ENCODE results near the gene MPHOSPH9. TPM values are rescaled to one million over a fixed set of nuclear protein-coding genes. Genes with fewer than 3 reads are reported as not detected.

The MPHOSPH9 gene
- total RNA-seq, 3 donors from 2014 or later = 35.9 to 42.3 (median 37.5) TPM

DNA sequence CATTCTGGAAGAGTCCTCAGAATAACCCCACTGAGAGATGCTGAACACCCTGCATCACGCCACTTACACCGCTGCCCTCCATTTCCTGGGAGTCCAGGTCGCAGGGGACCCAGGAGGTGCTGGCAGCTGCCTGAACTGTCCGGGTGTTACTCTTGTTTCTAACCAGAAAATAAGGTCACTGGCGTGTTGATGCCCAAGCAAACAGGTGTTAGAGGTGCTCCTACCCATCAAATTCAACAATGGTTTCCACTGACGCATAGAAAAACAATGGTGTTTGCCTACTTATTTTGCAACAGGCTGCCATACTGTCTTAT, 105.8 kb downstream of the MPHOSPH9 start:
- no peak for ATAC-seq
- Mint-ChIP-seq H3K4me1 (ENCODE audit: low read depth) (peaks cover 37% of the 10 kb centered on the region), H3K9me3 (no peaks in the 10 kb centered on the region), H3K36me3 (ENCODE audit: insufficient read depth) (peaks cover 1% of the 10 kb centered on the region), H3K4me3 (no peak overlapping the region), H3K27me3 (ENCODE audit: low read depth) (no peaks in the 10 kb centered on the region)
- DNase-seq = no peak

DNA sequence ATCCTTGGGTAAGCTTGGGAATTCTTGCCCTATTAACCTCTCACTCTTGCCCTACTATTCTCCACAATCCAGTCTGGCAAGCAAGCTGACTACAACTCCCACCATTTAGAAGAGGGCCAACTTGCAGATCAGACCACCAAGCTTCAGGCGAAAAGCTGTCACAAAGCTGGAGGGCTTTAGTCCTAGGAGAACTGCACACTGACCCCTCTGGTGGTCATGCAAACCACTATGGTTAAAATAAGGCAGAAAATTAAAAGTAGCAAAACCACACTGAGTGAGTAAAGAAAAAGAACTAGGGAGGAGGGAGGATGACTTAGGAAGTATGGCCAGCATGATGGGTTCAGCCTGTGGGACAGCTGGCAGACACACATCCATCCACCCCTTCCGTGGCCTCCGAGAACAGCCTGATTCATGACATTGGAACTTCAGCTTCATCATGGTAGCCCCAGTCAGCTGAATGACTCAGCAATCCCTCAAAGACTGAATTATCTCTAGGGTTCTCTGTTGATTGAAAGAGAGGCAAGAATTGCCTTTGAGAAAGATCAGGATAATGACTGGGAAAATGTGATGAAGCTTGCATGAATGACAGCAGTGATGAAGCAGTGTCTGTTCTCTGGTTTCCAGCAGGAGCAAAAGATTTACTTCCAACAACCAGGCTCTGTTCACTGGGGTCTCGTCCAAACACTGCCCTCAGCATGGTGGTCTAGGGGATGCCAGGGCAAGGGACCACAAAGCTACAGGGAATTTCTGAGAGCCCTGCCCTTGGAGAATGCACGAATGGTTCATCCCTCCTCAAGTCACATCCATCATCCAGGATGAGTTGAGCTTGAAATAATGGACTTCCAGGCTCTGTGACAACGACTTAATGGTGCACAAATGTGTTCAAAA, 106.4 kb downstream of the MPHOSPH9 start:
- H3K4me1 Mint-ChIP-seq (ENCODE audit: low read depth) = peaks cover 37% of the 10 kb centered on the region
- ATAC-seq = no peak
- no peak overlapping the region for H3K4me3 Mint-ChIP-seq
- no peaks in the 10 kb centered on the region for H3K9me3 Mint-ChIP-seq
- H3K36me3 Mint-ChIP-seq (ENCODE audit: insufficient read depth) = peaks cover 1% of the 10 kb centered on the region
- no peak for DNase-seq
- H3K27me3 Mint-ChIP-seq (ENCODE audit: low read depth) = no peaks in the 10 kb centered on the region

DNA sequence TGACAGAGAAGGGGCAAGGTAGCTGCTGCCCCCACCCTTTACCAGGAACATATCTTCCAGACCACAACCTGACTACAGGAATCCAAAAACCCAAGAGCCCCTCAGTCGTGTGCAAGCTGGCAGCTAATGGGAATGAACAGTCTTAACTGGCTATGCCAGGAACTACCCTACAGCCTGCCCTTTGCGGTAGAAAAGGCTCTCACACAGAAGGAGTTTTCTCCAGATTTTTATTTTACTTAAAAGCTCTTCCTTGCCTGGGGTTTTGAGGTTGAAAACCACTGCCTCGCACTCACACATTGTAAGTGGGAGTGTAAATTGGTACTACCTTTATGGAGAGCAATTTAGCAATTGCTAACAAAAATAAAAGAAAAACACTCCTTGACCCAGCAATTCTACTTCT, 110.3 kb downstream of the MPHOSPH9 start:
- ATAC-seq (no peak), DNase-seq (no peak)
- H3K36me3 Mint-ChIP-seq (ENCODE audit: insufficient read depth) = peaks cover 1% of the 10 kb centered on the region

DNA sequence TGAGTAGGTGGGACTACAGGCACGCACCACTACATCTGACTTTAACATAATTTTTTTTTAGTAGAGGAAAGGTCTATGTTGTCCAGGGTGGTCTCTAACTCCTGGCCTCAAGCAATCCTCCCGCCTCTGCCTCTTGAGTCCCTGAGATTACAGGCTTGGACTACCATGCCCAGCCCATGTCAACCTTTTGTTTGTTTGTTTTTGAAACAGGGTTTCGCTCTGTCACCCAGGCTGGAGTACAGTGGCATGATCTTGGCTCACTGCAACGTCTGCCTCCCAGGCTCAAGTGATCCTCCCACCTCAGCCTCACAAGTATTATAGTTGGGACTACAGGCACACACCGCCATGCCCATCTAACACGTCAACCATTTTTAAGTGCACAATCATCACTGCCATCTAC, 111.3 kb downstream of the MPHOSPH9 start:
- H3K36me3 Mint-ChIP-seq (ENCODE audit: insufficient read depth) = peaks cover 1% of the 10 kb centered on the region
- H3K27me3 Mint-ChIP-seq (ENCODE audit: low read depth) = no peaks in the 10 kb centered on the region
- H3K9me3 Mint-ChIP-seq = no peaks in the 10 kb centered on the region
- DNase-seq = no peak
- H3K4me3 Mint-ChIP-seq = peak overlapping the region; percentile 3
- H3K4me1 Mint-ChIP-seq (ENCODE audit: low read depth) = peaks cover 52% of the 10 kb centered on the region
- no peak for ATAC-seq

More for the DNA sequence above, 110.3 kb downstream of the MPHOSPH9 start:
- no peaks in the 10 kb centered on the region for H3K9me3 Mint-ChIP-seq
- H3K4me3 Mint-ChIP-seq = no peak overlapping the region
- H3K4me1 Mint-ChIP-seq (ENCODE audit: low read depth) = peaks cover 47% of the 10 kb centered on the region
- no peaks in the 10 kb centered on the region for H3K27me3 Mint-ChIP-seq (ENCODE audit: low read depth)

GRCh38 chr12:123120452-123121166, 112.3 kb downstream of the MPHOSPH9 start:
- Mint-ChIP-seq H3K9me3 (no peaks in the 10 kb centered on the region), H3K4me1 (ENCODE audit: low read depth) (peaks cover 59% of the 10 kb centered on the region), H3K27me3 (ENCODE audit: low read depth) (no peaks in the 10 kb centered on the region), H3K36me3 (ENCODE audit: insufficient read depth) (no peaks in the 10 kb centered on the region), H3K4me3 (peak overlapping the region; percentile 20)
- peak; percentile 10 for DNase-seq
- peak; percentile 75 to 81 for ATAC-seq

GRCh38 chr12:123119808-123120207, 113.1 kb downstream of the MPHOSPH9 start:
- H3K36me3 Mint-ChIP-seq (ENCODE audit: insufficient read depth) = no peaks in the 10 kb centered on the region
- H3K4me1 Mint-ChIP-seq (ENCODE audit: low read depth) = peaks cover 67% of the 10 kb centered on the region
- peak; percentile 42 for DNase-seq
- peak; percentile 78 to 81 for ATAC-seq
- no peaks in the 10 kb centered on the region for H3K27me3 Mint-ChIP-seq (ENCODE audit: low read depth)
- no peaks in the 10 kb centered on the region for H3K9me3 Mint-ChIP-seq
- H3K4me3 Mint-ChIP-seq = no peak overlapping the region

GRCh38 chr12:123118497-123118896, 114.4 kb downstream of the MPHOSPH9 start:
- Mint-ChIP-seq H3K9me3 (no peaks in the 10 kb centered on the region), H3K27me3 (ENCODE audit: low read depth) (no peaks in the 10 kb centered on the region), H3K4me1 (ENCODE audit: low read depth) (peaks cover 74% of the 10 kb centered on the region), H3K4me3 (no peak overlapping the region), H3K36me3 (ENCODE audit: insufficient read depth) (no peaks in the 10 kb centered on the region)
- ATAC-seq (no peak), DNase-seq (no peak)

DNA sequence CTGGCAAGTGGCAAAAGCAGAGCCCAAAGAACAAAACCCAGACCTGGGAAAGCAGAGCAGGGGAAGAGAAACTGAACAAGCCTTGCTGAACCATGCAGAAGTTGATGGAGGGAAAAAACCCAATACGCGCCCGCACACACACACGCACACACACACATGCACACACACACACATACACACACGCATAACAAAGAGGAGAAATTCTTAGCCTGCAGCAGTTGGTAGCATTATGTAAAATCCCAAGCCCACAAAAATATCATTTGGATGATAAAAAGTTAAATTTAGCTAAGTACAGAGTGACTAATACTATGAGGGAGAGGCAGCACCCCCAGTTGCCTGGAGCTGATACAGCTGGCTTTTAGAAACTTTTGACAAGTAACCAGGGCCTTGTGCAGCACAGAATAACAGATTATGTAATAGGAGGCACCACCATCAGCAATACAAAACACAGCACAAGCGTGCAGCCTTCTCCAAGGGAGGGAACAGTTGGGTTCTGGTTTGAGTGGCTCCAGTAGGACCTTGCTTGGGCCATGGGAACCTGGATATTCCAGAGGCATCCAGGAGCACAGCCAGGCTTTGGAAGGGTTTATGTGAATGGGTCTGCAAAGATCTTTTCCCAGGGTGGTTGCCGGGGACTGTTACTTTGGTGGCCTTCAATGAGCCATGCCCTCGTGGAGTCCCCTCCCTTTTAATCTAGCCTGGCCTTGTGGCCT, 117.4 kb downstream of the MPHOSPH9 start:
- Mint-ChIP-seq H3K9me3 (no peaks in the 10 kb centered on the region), H3K27me3 (ENCODE audit: low read depth) (no peaks in the 10 kb centered on the region), H3K4me3 (no peak overlapping the region), H3K4me1 (ENCODE audit: low read depth) (peaks cover 61% of the 10 kb centered on the region), H3K36me3 (ENCODE audit: insufficient read depth) (no peaks in the 10 kb centered on the region)
- peak; percentile 49 to 52 for ATAC-seq
- DNase-seq = no peak

DNA sequence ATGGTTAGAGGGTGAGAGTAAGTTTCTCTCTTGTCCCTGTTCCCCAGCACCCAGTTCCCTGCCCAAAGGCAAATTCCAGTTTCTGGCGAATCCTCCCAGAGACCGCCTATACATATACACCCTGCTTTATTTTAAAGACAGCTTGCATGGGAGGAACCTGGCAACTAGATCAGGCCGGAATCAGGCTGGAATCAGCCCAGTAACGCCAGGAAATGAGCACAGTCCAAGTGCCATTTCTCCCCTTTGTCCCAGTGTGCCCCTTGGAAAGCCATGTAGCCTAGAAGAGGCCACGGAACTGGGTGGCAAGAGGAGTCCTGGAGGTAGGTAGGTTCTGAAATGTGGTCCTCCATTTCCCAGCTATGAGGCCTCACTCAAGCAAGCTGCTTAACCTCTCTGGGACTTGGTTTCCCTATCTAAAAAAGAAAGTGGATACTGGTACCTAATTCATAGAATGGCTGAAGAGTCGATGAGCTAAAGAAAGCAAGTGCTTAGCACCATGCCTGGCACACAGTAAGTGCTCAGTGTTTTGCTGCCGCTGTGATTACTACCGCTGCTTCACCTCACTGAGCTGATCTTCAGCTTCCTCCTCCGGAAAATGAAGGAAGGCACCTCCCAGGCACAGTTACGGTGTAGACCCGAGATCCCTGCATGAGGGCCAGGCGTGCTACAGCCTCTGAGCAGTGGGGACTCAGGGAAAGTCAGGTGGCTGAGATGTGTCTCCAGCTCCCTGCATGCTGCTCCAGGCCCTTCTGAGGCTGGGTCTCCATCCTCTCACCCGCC, 118.4 kb downstream of the MPHOSPH9 start:
- peaks cover 5% of the 10 kb centered on the region for H3K36me3 Mint-ChIP-seq (ENCODE audit: insufficient read depth)
- no peaks in the 10 kb centered on the region for H3K27me3 Mint-ChIP-seq (ENCODE audit: low read depth)
- H3K9me3 Mint-ChIP-seq = no peaks in the 10 kb centered on the region
- peaks cover 51% of the 10 kb centered on the region for H3K4me1 Mint-ChIP-seq (ENCODE audit: low read depth)
- peak overlapping the region; percentile 9 for H3K4me3 Mint-ChIP-seq
- ATAC-seq (no peak), DNase-seq (no peak)

- ATAC-seq (no peak), DNase-seq (no peak)
- peaks cover 50% of the 10 kb centered on the region for H3K4me1 Mint-ChIP-seq (ENCODE audit: low read depth)
- H3K4me3 Mint-ChIP-seq = no peak overlapping the region
- no peaks in the 10 kb centered on the region for H3K27me3 Mint-ChIP-seq (ENCODE audit: low read depth)
- H3K36me3 Mint-ChIP-seq (ENCODE audit: insufficient read depth) = peaks cover 7% of the 10 kb centered on the region
- no peaks in the 10 kb centered on the region for H3K9me3 Mint-ChIP-seq
Observed at GRCh38 chr12:123113026-123113425, 119.9 kb downstream of the MPHOSPH9 start.

DNA sequence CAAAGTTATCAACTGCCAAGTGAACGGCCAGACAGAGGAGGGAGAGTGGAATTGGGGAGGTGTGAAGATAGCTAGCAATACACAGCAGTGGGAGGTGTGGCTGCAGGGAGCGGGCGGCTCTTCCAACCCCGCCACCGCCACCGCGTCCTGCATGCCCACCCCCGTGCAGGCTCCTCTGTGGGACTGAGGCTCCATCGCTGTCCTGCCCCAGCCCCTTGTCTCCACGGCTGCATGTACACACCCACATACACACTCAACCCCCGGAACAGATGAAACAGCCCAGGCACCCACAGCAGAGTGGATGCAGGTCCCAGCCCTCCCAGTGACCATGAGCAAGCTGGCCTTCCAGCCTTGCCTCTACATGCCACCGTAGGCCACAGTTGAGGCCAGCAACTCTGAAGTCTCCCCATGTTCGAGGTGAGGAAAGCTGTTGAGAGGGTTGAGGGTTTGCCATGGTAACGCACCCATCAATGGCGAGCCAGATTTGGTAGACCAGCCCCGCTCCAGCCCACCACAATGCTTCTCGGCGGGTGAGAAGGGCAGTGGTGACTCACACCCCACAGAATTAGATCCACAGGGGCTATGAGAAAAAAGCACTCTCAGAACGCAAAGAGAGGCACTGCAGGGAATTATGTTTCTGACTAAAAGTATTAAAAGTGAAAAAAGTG, 121.3 kb downstream of the MPHOSPH9 start:
- no peak for DNase-seq
- Mint-ChIP-seq H3K4me1 (ENCODE audit: low read depth) (peaks cover 58% of the 10 kb centered on the region), H3K4me3 (no peak overlapping the region), H3K27me3 (ENCODE audit: low read depth) (no peaks in the 10 kb centered on the region), H3K36me3 (ENCODE audit: insufficient read depth) (peaks cover 10% of the 10 kb centered on the region), H3K9me3 (no peaks in the 10 kb centered on the region)
- ATAC-seq = peak in 1 of 2 donors; percentile 15

DNA sequence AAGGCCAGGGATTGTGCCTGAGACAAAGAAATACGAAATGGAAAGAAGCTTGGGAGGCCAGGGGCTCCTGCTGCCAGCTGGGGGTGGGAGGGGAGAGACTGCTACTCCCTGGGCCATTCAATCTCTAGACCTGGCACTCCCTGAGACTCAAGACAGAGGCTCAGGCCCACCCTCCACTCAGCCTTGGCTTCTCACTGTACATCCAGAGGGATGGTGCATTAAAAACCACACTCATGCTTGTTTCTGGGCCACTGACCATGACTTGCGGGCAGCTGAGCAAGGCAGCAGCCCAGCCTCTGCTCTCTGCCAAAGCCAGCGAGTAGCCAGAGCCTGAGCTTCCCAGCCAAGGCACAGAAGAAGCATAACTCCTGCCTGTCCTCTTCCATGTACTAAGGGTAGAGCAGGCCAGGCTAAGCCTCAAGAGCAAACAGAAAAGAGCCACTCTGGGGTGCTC, 123.6 kb downstream of the MPHOSPH9 start:
- Mint-ChIP-seq H3K9me3 (no peaks in the 10 kb centered on the region), H3K4me3 (no peak overlapping the region), H3K4me1 (ENCODE audit: low read depth) (peaks cover 57% of the 10 kb centered on the region), H3K36me3 (ENCODE audit: insufficient read depth) (peaks cover 10% of the 10 kb centered on the region), H3K27me3 (ENCODE audit: low read depth) (no peaks in the 10 kb centered on the region)
- DNase-seq = no peak
- no peak for ATAC-seq

DNA sequence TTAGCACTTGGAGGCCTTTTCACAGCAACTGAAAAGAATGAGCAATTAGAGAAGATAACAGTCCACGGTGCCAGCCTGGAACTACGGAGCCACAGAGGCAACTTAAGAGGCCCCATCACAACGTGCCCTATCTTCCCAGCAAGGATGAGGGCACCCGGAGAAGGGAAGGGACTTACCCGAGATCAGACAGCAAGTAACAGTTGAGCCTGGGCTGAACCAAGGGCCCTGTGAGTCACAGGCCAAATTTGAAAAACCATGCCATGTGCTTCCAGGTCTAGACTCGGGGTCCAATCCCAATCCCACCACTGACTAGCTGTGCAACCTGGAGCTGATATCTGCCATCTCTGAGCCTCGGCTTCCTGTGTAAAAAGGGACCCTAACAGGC, 124.3 kb downstream of the MPHOSPH9 start:
- Mint-ChIP-seq H3K4me3 (no peak overlapping the region), H3K4me1 (ENCODE audit: low read depth) (peaks cover 55% of the 10 kb centered on the region)

More for the DNA sequence above, 124.3 kb downstream of the MPHOSPH9 start:
- H3K9me3 Mint-ChIP-seq = no peaks in the 10 kb centered on the region
- no peak for ATAC-seq
- peaks cover 10% of the 10 kb centered on the region for H3K36me3 Mint-ChIP-seq (ENCODE audit: insufficient read depth)
- DNase-seq = no peak
- H3K27me3 Mint-ChIP-seq (ENCODE audit: low read depth) = no peaks in the 10 kb centered on the region
